Muscle layer of duodenum (tissue), 2 donors: ENCODE results near the gene SHC2.
"Not testable (repeated sequence)": the region's sequence is repeated elsewhere in the genome, so short reads cannot be mapped to it uniquely, and the experiment has no call there.

Source experiments
- H3K27ac ChIP-seq: one replicate; pipeline ENCODE4 v1.7.0; 2013; ENCODE audit warnings: mild to moderate bottlenecking, low read length
- H3K27me3 ChIP-seq: one replicate; pipeline ENCODE4 v1.7.0; 2013; ENCODE audit warnings: low read depth, mild to moderate bottlenecking, control low read depth, low read length
- H3K36me3 ChIP-seq, 2 donors: one replicate each; pipeline ENCODE4 v1.7.0; 2013; ENCODE audit warnings: low read length in 2 of 2, control low read depth in 1 of 2, mild to moderate bottlenecking in 1 of 2; ENCODE audit not compliant: insufficient read depth in 2 of 2, control insufficient read depth in 1 of 2
- H3K4me1 ChIP-seq, 2 donors: one replicate each; pipeline ENCODE4 v1.7.0; 2013; ENCODE audit warnings: low read length in 2 of 2, mild to moderate bottlenecking in 2 of 2, control low read depth in 1 of 2, moderate library complexity in 1 of 2; ENCODE audit not compliant: insufficient read depth in 2 of 2, control insufficient read depth in 1 of 2
- H3K4me3 ChIP-seq, 2 donors: one replicate each; pipeline ENCODE4 v1.7.0; 2013; ENCODE audit warnings: low read length in 2 of 2, low read depth in 1 of 2, mild to moderate bottlenecking in 1 of 2
- H3K9me3 ChIP-seq, 2 donors: one replicate each; pipeline ENCODE4 v1.7.0; 2013; ENCODE audit warnings: low read length in 2 of 2, control low read depth in 1 of 2, mild to moderate bottlenecking in 1 of 2; ENCODE audit not compliant: control insufficient read depth in 1 of 2
- donor health status: healthy.

SHC2 gene

DNA sequence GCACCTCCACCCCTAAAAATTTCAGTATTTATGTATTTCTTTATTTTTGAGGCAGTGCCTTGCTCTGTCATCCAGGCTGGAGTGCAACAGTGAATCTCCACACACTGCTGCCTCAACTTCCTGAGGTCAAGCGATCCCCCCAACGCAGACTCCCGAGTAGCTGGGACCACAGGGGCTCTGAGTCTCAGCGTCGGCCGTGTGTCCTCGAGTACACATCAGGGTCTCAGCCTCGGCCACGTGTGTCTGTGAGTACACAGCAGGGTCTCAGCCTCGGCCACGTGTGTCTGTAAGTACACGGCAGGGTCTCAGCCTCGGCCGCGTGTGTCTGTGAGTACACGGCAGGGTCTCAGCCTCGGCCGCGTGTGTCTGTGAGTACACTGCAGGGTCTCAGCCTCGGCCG, 73.1 kb downstream of the SHC2 start:
- no peak overlapping the region for H3K27ac ChIP-seq
- H3K27me3 ChIP-seq, result peaks cover 16% of the 10 kb centered on the region
- no peaks in the 10 kb centered on the region for H3K9me3 ChIP-seq
- H3K36me3 ChIP-seq, result no peaks in the 10 kb centered on the region
- no peak overlapping the region for H3K4me3 ChIP-seq
- H3K4me1 ChIP-seq, result no peaks in the 10 kb centered on the region

DNA sequence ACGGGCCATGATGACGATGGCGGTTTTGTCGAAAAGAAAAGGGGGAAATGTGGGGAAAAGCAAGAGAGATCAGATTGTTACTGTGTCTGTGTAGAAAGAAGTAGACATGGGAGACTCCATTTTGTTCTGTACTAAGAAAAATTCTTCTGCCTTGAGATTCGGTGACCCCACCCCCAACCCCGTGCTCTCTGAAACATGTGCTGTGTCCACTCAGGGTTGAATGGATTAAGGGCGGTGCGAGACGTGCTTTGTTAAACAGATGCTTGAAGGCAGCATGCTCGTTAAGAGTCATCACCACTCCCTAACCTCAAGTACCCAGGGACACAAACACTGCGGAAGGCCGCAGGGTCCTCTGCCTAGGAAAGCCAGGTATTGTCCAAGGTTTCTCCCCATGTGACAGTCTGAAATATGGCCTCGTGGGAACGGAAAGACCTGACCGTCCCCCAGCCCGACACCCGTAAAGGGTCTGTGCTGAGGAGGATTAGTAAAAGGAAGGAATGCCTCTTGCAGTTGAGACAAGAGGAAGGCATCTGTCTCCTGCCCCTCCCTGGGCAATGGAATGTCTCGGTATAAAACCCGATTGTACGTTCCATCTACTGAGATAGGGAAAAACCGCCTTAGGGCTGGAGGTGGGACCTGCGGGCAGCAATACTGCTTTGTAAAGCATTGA, 74.1 kb downstream of the SHC2 start:
- H3K27me3 ChIP-seq, result peaks cover 19% of the 10 kb centered on the region
- H3K36me3 ChIP-seq, H3K9me3 ChIP-seq, H3K4me1 ChIP-seq, H3K4me3 ChIP-seq, H3K27ac ChIP-seq: not testable (repeated sequence)

DNA sequence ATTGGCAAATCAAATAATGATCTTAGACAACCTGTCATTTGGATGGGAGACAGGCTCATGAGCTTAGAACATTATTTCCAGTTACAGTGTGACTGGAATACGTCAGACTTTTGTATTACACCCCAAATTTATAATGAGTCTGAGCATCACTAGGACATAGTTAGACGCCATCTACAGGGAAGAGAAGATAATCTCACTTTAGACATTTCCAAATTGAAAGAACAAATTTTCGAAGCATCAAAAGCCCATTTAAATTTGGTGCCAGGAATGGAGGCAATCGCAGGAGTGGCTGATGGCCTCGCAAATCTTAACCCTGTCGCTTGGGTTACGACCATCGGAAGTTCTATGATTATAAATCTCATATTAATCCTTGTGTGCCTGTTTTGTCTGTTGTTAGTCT, 74.6 kb downstream of the SHC2 start:
- H3K36me3 ChIP-seq, H3K4me3 ChIP-seq, H3K27ac ChIP-seq, H3K4me1 ChIP-seq, H3K9me3 ChIP-seq: not testable (repeated sequence)
- peaks cover 19% of the 10 kb centered on the region for H3K27me3 ChIP-seq

GRCh38 chr19:384799-385169, 76.0 kb downstream of the SHC2 start:
- Histone ChIP-seq H3K4me3 (no peak overlapping the region), H3K27me3 (peaks cover 19% of the 10 kb centered on the region), H3K9me3 (no peaks in the 10 kb centered on the region), H3K27ac (no peak overlapping the region), H3K36me3 (no peaks in the 10 kb centered on the region), H3K4me1 (no peaks in the 10 kb centered on the region)

- Histone ChIP-seq H3K4me3 (no peak overlapping the region), H3K9me3 (no peaks in the 10 kb centered on the region), H3K36me3 (no peaks in the 10 kb centered on the region), H3K27me3 (peaks cover 19% of the 10 kb centered on the region), H3K27ac (no peak overlapping the region), H3K4me1 (no peaks in the 10 kb centered on the region)
Measured at GRCh38 chr19:383922-384798, 76.7 kb downstream of the SHC2 start.

- no peaks in the 10 kb centered on the region for H3K9me3 ChIP-seq
- H3K27me3 ChIP-seq, result peaks cover 19% of the 10 kb centered on the region
- no peak overlapping the region for H3K4me3 ChIP-seq
- H3K4me1 ChIP-seq, result no peaks in the 10 kb centered on the region
- no peaks in the 10 kb centered on the region for H3K36me3 ChIP-seq
- H3K27ac ChIP-seq, result no peak overlapping the region
Measured at GRCh38 chr19:383040-383439, 77.8 kb downstream of the SHC2 start.

DNA sequence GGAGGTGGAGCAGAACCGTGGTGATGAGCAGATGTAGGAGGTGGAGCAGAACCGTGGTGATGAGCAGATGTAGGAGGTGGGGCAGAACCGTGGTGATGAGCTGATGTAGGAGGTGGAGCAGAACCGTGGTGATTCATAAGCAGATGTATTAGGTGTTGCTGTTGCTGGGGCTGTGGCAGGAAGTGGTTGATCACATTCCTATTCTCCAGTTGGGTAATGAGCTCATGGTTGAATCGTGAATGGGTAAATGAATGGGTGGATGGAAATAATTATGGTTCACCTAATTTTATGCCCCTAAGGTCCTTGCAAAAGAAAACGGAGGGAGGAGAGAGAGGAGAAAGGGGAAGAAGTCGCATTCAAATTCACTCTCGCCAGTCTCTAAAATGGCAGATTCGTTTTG, 78.3 kb downstream of the SHC2 start:
- not testable (repeated sequence) for H3K36me3 ChIP-seq, H3K27ac ChIP-seq, H3K9me3 ChIP-seq, H3K4me3 ChIP-seq, H3K4me1 ChIP-seq
- peaks cover 17% of the 10 kb centered on the region for H3K27me3 ChIP-seq

DNA sequence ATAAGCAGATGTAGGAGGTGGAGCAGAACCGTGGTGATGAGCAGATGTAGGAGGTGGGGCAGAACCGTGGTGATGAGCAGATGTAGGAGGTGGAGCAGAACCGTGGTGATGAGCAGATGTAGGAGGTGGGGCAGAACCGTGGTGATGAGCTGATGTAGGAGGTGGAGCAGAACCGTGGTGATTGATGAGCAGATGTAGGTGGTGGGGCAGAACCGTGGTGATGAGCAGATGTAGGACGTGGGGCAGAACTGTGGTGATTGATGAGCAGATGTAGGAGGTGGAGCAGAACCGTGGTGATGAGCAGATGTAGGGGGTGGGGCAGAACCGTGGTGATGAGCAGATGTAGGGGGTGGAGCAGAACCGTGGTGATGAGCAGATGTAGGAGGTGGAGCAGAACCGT, 78.9 kb downstream of the SHC2 start:
- peaks cover 15% of the 10 kb centered on the region for H3K27me3 ChIP-seq
- not testable (repeated sequence) for H3K9me3 ChIP-seq, H3K4me1 ChIP-seq, H3K27ac ChIP-seq, H3K36me3 ChIP-seq, H3K4me3 ChIP-seq

DNA sequence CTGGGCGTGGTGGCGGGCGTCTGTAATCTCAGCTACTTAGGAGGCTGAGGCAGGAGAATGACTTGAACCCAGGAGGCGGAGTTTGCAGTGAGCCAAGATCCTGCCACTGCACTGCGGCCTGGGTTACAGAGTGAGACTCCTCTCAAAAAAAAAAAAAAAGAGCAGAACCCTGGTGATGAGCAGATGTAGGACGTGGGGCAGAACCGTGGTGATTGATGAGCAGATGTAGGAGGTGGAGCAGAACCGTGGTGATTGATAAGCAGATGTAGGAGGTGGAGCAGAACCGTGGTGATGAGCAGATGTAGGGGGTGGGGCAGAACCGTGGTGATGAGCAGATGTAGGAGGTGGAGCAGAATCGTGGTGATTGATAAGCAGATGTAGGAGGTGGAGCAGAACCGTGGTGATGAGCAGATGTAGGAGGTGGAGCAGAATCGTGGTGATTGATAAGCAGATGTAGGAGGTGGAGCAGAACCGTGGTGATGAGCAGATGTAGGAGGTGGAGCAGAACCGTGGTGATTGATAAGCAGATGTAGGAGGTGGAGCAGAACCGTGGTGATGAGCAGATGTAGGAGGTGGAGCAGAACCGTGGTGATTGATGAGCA, 80.1 kb downstream of the SHC2 start:
- H3K4me3 ChIP-seq, H3K4me1 ChIP-seq, H3K36me3 ChIP-seq, H3K9me3 ChIP-seq, H3K27ac ChIP-seq: not testable (repeated sequence)
- peaks cover 15% of the 10 kb centered on the region for H3K27me3 ChIP-seq

DNA sequence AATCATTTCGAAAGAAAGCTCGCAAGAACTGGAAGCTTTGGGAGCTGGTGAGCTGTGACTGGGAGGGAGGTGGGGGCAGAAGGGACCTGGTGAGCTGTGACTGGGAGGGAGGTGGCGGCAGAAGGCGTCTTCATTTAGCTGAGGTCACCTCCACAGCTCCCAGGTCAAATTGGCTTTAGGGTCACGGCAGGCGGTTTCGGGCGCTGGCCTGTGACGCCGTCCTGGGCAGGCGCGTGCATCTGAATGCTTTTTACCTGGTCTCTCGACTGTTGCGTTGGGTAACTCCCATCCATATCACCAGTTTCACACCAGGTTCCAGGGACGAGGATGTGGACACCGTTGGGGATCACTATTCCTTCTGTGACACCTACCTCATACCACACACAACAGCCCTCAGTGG, 81.0 kb downstream of the SHC2 start:
- H3K4me1 ChIP-seq, result no peaks in the 10 kb centered on the region
- no peak overlapping the region for H3K27ac ChIP-seq
- no peak overlapping the region for H3K4me3 ChIP-seq
- H3K27me3 ChIP-seq, result peaks cover 15% of the 10 kb centered on the region
- no peaks in the 10 kb centered on the region for H3K9me3 ChIP-seq
- H3K36me3 ChIP-seq, result no peaks in the 10 kb centered on the region

DNA sequence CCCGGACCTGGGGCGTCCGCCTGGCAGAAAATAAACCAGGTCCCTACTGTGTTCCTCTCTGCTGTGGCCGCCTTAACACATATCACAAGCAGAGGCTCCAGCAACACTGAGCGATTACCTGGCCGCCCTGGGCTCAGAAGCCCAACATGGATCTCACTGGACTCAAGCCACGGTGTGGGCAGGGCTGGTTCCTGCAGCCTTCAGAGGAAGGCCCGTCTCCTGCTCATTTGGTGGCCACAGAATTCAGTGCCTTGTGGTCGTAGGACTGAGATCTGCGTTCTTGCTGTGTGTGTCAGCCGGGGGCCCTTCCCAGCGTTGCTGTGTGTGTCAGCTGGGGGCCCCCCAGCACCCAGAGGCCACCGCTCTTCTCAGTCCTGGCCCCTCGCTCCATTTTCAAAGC, 82.1 kb downstream of the SHC2 start:
- no peaks in the 10 kb centered on the region for H3K9me3 ChIP-seq
- peaks cover 10% of the 10 kb centered on the region for H3K27me3 ChIP-seq
- H3K4me1 ChIP-seq, result no peaks in the 10 kb centered on the region
- H3K36me3 ChIP-seq, result no peaks in the 10 kb centered on the region
- no peak overlapping the region for H3K4me3 ChIP-seq
- H3K27ac ChIP-seq, result no peak overlapping the region
